ENCODE data around the gene ARHGEF6. TPM values are rescaled to one million over a fixed set of nuclear protein-coding genes. Genes with fewer than 3 reads are reported as not detected.

Gene ARHGEF6
- total and polyA plus RNA-seq, 4 donors, result 1.6 to 9.2 (median 4.2) TPM

DNA sequence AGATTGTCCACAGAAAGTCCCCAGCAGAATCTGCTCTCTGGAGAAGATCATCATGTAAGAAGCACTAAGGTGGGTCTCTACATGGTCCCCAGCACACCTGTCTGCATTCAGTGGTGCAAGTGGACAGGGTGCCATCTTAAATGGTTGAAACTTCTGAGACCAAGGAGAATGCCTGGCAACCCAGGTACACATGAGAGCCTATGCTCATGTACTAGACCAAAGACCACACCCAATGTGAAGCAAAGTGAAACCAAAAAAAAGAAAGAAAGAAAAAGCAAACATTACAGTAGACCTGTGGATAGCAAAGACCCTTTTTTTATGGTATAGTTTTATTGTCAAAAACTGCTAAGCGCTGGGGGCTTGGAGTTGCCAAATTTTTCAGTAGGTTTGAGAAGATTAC lies 117.8 kb downstream of the ARHGEF6 start:
- H3K27ac ChIP-seq (ENCODE audit: low read depth in 1 of 2, low read length in 2 of 2), result no peak overlapping the region
- H3K9ac ChIP-seq (ENCODE audit: low read depth in 1 of 2, low read length in 2 of 2), result no peak overlapping the region
- WGBS, result 92% methylated on average over 1 of the region's 1 CpG
- no peaks in the 10 kb centered on the region for H3K4me1 ChIP-seq (ENCODE audit: control insufficient read depth in 4 of 4, insufficient read depth in 4 of 4, low read length in 3 of 4)
- H3K4me3 ChIP-seq (ENCODE audit: low read depth in 1 of 3, low read length in 3 of 3), result no peak overlapping the region
- peaks cover 0 to 8% (median 4%) of the 10 kb centered on the region in 4 donors for H3K9me3 ChIP-seq (ENCODE audit: control insufficient read depth in 4 of 4, low read length in 3 of 4)
- H3K36me3 ChIP-seq (ENCODE audit: control insufficient read depth in 4 of 4, insufficient read depth in 3 of 4, low read depth in 1 of 4, low read length in 3 of 4), result peaks cover 0 to 5% (median 0%) of the 10 kb centered on the region in 4 donors
- TF ChIP-seq YY1 (IDR thresholded peaks at IDR 0.05) (no peak), JUND (IDR thresholded peaks at IDR 0.05) (no peak), FOXA2 (IDR thresholded peaks at IDR 0.05) (no peak), RXRA (IDR thresholded peaks at IDR 0.05) (no peak), RAD21 (IDR thresholded peaks at IDR 0.05) (no peak), FOXA1 (IDR thresholded peaks at IDR 0.05) (no peak), ATF3 (IDR thresholded peaks at IDR 0.05) (no peak), HNF4G (IDR thresholded peaks at IDR 0.05) (no peak), TAF1 (conservative IDR thresholded peaks at IDR 0.05) (no peak), NR2F2 (IDR thresholded peaks at IDR 0.05) (no peak), EGR1 (IDR thresholded peaks at IDR 0.05; ENCODE audit: low read depth in 2 of 2) (no peak), HNF4A (conservative IDR thresholded peaks at IDR 0.05) (no peak), GABPA (IDR thresholded peaks at IDR 0.05 in 1 of 2, conservative IDR thresholded peaks at IDR 0.05 in 1 of 2) (no peak), SP1 (IDR thresholded peaks at IDR 0.05) (no peak), MAX (IDR thresholded peaks at IDR 0.05) (no peak)
- TF ChIP-seq, protein P1, sequence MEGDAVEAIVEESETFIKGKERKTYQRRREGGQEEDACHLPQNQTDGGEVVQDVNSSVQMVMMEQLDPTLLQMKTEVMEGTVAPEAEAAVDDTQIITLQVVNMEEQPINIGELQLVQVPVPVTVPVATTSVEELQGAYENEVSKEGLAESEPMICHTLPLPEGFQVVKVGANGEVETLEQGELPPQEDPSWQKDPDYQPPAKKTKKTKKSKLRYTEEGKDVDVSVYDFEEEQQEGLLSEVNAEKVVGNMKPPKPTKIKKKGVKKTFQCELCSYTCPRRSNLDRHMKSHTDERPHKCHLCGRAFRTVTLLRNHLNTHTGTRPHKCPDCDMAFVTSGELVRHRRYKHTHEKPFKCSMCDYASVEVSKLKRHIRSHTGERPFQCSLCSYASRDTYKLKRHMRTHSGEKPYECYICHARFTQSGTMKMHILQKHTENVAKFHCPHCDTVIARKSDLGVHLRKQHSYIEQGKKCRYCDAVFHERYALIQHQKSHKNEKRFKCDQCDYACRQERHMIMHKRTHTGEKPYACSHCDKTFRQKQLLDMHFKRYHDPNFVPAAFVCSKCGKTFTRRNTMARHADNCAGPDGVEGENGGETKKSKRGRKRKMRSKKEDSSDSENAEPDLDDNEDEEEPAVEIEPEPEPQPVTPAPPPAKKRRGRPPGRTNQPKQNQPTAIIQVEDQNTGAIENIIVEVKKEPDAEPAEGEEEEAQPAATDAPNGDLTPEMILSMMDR (IDR thresholded peaks at IDR 0.05; ENCODE audit: low read depth, low read length, missing input control), result no peak
- TF ChIP-seq, protein P2, sequence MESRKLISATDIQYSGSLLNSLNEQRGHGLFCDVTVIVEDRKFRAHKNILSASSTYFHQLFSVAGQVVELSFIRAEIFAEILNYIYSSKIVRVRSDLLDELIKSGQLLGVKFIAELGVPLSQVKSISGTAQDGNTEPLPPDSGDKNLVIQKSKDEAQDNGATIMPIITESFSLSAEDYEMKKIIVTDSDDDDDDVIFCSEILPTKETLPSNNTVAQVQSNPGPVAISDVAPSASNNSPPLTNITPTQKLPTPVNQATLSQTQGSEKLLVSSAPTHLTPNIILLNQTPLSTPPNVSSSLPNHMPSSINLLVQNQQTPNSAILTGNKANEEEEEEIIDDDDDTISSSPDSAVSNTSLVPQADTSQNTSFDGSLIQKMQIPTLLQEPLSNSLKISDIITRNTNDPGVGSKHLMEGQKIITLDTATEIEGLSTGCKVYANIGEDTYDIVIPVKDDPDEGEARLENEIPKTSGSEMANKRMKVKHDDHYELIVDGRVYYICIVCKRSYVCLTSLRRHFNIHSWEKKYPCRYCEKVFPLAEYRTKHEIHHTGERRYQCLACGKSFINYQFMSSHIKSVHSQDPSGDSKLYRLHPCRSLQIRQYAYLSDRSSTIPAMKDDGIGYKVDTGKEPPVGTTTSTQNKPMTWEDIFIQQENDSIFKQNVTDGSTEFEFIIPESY (IDR thresholded peaks at IDR 0.05), result no peak
- TF ChIP-seq, protein P3, sequence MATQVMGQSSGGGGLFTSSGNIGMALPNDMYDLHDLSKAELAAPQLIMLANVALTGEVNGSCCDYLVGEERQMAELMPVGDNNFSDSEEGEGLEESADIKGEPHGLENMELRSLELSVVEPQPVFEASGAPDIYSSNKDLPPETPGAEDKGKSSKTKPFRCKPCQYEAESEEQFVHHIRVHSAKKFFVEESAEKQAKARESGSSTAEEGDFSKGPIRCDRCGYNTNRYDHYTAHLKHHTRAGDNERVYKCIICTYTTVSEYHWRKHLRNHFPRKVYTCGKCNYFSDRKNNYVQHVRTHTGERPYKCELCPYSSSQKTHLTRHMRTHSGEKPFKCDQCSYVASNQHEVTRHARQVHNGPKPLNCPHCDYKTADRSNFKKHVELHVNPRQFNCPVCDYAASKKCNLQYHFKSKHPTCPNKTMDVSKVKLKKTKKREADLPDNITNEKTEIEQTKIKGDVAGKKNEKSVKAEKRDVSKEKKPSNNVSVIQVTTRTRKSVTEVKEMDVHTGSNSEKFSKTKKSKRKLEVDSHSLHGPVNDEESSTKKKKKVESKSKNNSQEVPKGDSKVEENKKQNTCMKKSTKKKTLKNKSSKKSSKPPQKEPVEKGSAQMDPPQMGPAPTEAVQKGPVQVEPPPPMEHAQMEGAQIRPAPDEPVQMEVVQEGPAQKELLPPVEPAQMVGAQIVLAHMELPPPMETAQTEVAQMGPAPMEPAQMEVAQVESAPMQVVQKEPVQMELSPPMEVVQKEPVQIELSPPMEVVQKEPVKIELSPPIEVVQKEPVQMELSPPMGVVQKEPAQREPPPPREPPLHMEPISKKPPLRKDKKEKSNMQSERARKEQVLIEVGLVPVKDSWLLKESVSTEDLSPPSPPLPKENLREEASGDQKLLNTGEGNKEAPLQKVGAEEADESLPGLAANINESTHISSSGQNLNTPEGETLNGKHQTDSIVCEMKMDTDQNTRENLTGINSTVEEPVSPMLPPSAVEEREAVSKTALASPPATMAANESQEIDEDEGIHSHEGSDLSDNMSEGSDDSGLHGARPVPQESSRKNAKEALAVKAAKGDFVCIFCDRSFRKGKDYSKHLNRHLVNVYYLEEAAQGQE (IDR thresholded peaks at IDR 0.05), result no peak
- no peak for DNase-seq (ENCODE audit: low spot score)
- H3K27me3 ChIP-seq (ENCODE audit: control insufficient read depth in 4 of 4, insufficient read depth in 4 of 4, low read length in 3 of 4), result no peaks in the 10 kb centered on the region

Data from liver (tissue), 9 donors.